ENCODE results near the gene EPS8.
"Not testable (repeated sequence)": the region's sequence is repeated elsewhere in the genome, so short reads cannot be mapped to it uniquely, and the experiment has no call there.

The EPS8 gene

DNA sequence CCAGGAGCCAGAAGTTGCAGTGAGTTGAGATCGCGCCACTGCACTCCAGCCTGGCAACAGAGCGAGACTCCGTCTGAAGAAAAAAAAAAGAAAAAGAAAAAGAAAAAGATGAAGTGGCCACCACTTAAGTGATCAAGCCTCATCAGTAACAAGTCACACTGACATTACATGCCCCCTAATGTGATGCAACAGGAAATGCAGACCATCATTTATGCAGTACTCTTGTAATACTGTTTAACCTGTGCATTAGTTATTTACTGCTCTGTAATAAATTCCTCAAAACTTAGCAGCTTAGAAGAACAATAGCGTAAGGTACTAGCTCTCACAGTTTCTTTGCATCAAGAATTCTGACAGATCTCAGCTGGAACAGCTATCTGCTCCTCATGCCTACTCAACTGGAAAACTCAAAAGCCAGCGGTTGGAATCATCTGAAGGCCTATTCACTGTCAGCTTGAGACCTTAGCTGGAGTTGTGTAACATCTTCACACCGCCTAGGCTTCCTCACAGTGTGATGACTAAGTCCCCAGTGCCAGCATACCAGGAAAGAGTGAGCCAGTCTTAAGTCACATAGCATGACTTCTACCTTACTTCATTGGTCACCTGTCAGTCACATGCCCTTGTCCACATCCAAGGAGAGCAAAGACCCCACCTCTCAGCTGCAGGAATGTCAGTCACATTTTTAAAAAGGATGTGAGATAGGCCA lies 31.5 kb downstream of the EPS8 start:
- Mint-ChIP-seq H3K27ac (no peak overlapping the region), H3K4me1 (ENCODE audit: low read depth) (peaks cover 8% of the 10 kb centered on the region), H3K27me3 (ENCODE audit: low read depth) (peaks cover 10% of the 10 kb centered on the region), H3K9me3 (no peaks in the 10 kb centered on the region), H3K36me3 (ENCODE audit: low read depth) (no peaks in the 10 kb centered on the region), H3K4me3 (no peak overlapping the region)
- DNase-seq (ENCODE audit: low spot score), result no peak

DNA sequence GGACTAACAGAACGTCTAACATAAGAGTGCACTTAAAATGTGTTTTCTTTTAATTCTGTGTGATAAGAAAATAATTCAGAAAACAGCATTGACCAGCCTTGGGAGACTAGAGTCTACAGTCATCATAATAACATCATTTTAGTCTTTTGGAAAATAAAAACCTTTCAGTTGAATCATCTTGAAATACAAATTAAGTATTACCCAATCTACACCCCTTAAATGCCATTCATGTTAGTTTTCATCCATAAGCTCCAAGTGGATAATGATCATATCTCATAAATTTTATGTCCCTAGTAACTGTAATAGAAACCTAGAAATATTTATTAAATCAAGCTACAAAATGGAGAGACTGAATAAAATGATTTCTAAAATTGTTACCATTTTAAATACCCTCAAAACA lies 32.4 kb downstream of the EPS8 start:
- Mint-ChIP-seq H3K9me3 (no peaks in the 10 kb centered on the region), H3K4me3 (no peak overlapping the region), H3K27ac (no peak overlapping the region), H3K4me1 (ENCODE audit: low read depth) (peaks cover 8% of the 10 kb centered on the region), H3K36me3 (ENCODE audit: low read depth) (no peaks in the 10 kb centered on the region), H3K27me3 (ENCODE audit: low read depth) (peaks cover 10% of the 10 kb centered on the region)
- DNase-seq (ENCODE audit: low spot score), result no peak

GRCh38 chr12:15754233-15754632 lies 35.0 kb downstream of the EPS8 start:
- Mint-ChIP-seq H3K36me3 (ENCODE audit: low read depth) (no peaks in the 10 kb centered on the region), H3K9me3 (no peaks in the 10 kb centered on the region), H3K27me3 (ENCODE audit: low read depth) (peaks cover 4% of the 10 kb centered on the region), H3K27ac (no peak overlapping the region), H3K4me1 (ENCODE audit: low read depth) (peaks cover 4% of the 10 kb centered on the region), H3K4me3 (no peak overlapping the region)
- no peak for DNase-seq (ENCODE audit: low spot score)

DNA sequence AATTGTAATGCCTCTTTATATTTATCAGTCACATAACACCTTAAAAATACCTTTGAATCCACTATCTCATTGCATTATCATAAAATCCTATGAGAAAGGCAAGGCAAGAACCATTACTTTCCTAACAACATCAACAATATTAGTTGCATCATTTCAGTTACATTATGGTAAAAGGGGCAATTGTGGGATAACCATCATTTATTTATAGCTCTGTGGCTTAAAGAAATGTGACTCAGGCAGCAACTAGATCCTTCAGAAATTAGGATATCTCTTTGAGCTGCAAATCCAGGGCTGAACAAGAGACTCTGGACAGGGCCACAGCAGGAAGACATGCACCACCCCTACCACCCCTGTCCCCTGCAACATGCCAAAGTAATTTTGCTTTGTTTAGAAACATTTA lies 36.4 kb downstream of the EPS8 start:
- no peaks in the 10 kb centered on the region for H3K36me3 Mint-ChIP-seq (ENCODE audit: low read depth)
- H3K9me3 Mint-ChIP-seq, result no peaks in the 10 kb centered on the region
- no peaks in the 10 kb centered on the region for H3K4me1 Mint-ChIP-seq (ENCODE audit: low read depth)
- peaks cover 4% of the 10 kb centered on the region for H3K27me3 Mint-ChIP-seq (ENCODE audit: low read depth)
- H3K27ac Mint-ChIP-seq, result no peak overlapping the region
- H3K4me3 Mint-ChIP-seq, result no peak overlapping the region
- no peak for DNase-seq (ENCODE audit: low spot score)

GRCh38 chr12:15751741-15752140 lies 37.4 kb downstream of the EPS8 start:
- no peaks in the 10 kb centered on the region for H3K9me3 Mint-ChIP-seq
- H3K4me1 Mint-ChIP-seq (ENCODE audit: low read depth), result no peaks in the 10 kb centered on the region
- DNase-seq (ENCODE audit: low spot score), result no peak
- H3K36me3 Mint-ChIP-seq (ENCODE audit: low read depth), result no peaks in the 10 kb centered on the region
- H3K27me3 Mint-ChIP-seq (ENCODE audit: low read depth), result peaks cover 4% of the 10 kb centered on the region
- no peak overlapping the region for H3K27ac Mint-ChIP-seq
- no peak overlapping the region for H3K4me3 Mint-ChIP-seq

DNA sequence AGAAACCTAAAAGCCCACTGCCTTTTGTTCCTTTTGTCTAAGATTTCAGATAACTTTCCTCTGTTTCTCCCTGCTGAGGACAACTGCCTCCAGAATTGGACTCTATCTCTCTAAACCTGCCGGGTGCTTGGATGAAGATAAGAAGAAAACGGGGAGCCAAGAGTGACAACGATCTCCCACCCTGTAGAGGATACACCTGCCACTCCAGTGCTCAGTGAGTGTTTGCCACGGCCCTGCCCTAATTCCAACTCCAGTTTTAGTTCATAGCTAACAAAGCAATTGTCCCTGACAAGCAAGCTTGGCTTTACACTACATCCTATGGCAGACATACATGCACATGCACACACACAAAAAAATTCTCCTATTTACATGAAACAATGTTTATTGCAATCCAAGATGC lies 39.3 kb downstream of the EPS8 start:
- H3K9me3 Mint-ChIP-seq, result no peaks in the 10 kb centered on the region
- H3K36me3 Mint-ChIP-seq (ENCODE audit: low read depth), result no peaks in the 10 kb centered on the region
- no peak overlapping the region for H3K27ac Mint-ChIP-seq
- H3K4me1 Mint-ChIP-seq (ENCODE audit: low read depth), result no peaks in the 10 kb centered on the region
- no peak overlapping the region for H3K4me3 Mint-ChIP-seq
- no peak for DNase-seq (ENCODE audit: low spot score)
- H3K27me3 Mint-ChIP-seq (ENCODE audit: low read depth), result peaks cover 2% of the 10 kb centered on the region

DNA sequence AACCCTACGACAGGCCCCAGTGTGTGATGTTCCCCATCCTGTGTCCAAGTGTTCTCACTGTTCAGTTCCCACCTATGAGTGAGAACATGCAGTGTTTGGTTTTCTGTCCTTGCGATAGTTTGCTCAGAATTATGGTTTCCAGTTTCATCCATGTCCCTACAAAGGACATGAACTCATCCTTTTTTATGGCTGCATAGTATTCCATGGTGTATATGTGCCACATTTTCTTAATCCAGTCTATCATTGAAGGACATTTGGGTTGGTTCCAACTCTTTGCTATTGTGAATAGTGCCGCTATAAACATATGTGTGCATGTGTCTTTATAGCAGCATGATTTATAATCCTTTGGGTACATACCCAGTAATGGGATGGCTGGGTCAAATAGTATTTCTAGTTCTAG lies 47.3 kb downstream of the EPS8 start:
- H3K9me3 Mint-ChIP-seq; H3K36me3 Mint-ChIP-seq (ENCODE audit: low read depth); H3K27ac Mint-ChIP-seq; H3K27me3 Mint-ChIP-seq (ENCODE audit: low read depth); DNase-seq (ENCODE audit: low spot score); H3K4me3 Mint-ChIP-seq; H3K4me1 Mint-ChIP-seq (ENCODE audit: low read depth): not testable (repeated sequence)

DNA sequence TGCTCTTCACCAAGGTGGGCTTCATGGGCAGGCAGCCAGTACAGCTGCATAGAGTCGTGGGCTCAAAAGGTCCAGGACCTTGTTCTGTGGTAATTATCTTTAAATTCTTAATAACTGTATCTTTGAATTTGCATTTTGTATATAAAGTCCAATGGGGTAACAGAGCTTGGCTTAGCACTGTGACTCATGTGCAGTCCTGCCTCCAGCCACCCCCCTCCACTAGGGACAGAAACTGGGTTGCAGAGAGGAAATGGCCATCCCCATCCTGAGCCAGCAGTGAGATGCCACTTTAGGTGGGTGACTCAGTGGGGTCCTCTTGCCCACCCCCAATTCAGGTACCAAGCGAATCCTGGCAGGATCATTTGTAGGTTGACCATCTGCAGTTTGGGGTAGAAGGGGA lies 48.1 kb downstream of the EPS8 start:
- Mint-ChIP-seq H3K4me3 (no peak overlapping the region), H3K36me3 (ENCODE audit: low read depth) (no peaks in the 10 kb centered on the region), H3K4me1 (ENCODE audit: low read depth) (no peaks in the 10 kb centered on the region), H3K27me3 (ENCODE audit: low read depth) (peaks cover 5% of the 10 kb centered on the region), H3K9me3 (peaks cover 8% of the 10 kb centered on the region), H3K27ac (no peak overlapping the region)
- no peak for DNase-seq (ENCODE audit: low spot score)

DNA sequence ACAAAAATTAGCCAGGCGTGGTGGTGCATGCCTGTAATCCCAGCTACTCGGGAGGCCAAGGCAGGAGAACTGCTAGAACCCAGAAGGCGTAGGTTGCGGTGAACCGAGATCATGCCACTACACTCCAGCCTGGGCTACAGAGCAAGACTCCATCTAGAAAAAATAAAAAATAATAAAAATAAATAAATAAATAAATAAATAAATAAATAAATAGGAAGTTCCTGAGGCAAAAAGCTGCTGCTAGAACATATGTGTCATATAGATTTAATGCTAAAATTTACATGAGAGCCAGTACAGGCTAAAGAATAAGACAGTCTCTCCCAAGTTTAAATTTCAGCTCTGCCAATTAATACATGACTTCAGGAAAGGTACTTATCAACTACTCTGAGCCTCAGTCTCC lies 48.8 kb downstream of the EPS8 start:
- DNase-seq (ENCODE audit: low spot score); H3K27ac Mint-ChIP-seq; H3K4me1 Mint-ChIP-seq (ENCODE audit: low read depth); H3K27me3 Mint-ChIP-seq (ENCODE audit: low read depth); H3K9me3 Mint-ChIP-seq; H3K36me3 Mint-ChIP-seq (ENCODE audit: low read depth); H3K4me3 Mint-ChIP-seq: not testable (repeated sequence)

GRCh38 chr12:15738438-15739015 lies 50.7 kb downstream of the EPS8 start:
- no peak for DNase-seq (ENCODE audit: low spot score)
- H3K27ac Mint-ChIP-seq, result no peak overlapping the region
- H3K4me1 Mint-ChIP-seq (ENCODE audit: low read depth), result no peaks in the 10 kb centered on the region
- H3K4me3 Mint-ChIP-seq, result no peak overlapping the region
- peaks cover 5% of the 10 kb centered on the region for H3K27me3 Mint-ChIP-seq (ENCODE audit: low read depth)
- peaks cover 8% of the 10 kb centered on the region for H3K9me3 Mint-ChIP-seq
- H3K36me3 Mint-ChIP-seq (ENCODE audit: low read depth), result no peaks in the 10 kb centered on the region

DNA sequence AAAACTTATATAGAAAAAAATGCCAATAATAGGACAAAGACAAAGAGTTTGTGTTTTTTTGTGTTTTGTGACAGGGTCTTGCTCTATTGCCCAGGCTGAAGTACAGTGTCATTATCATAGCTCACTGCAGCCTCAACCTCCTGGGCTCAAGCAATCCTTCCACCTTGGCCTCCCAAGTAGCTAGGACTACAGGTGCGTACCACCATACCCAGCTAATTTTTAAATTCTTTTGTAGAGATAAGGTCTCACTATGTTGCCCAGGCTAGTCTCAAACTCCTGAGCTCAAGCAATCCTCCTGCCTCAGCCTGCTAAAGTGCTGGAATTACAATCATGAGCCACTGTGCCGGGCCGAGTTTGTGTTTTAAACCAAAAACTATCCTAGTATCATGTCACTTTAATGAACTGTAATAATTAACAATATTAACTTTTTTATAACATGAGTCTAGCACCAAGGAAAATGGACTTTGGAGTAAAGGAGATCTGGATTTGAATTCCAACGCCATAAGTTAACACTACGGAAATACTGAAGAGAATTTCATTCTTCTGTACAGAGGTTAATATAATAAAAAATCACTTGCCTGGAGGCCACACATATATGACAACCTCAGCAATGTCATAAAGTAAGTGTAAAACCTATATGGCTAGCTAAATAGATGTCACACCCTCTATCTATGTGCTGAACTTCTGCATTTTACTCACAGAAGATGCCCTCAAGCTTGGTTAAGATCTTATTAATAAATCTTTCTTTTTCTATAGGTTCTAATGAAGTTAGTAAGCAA lies 53.2 kb downstream of the EPS8 start:
- no peak overlapping the region for H3K27ac Mint-ChIP-seq
- DNase-seq (ENCODE audit: low spot score), result no peak
- H3K27me3 Mint-ChIP-seq (ENCODE audit: low read depth), result peaks cover 5% of the 10 kb centered on the region
- no peaks in the 10 kb centered on the region for H3K4me1 Mint-ChIP-seq (ENCODE audit: low read depth)
- no peaks in the 10 kb centered on the region for H3K36me3 Mint-ChIP-seq (ENCODE audit: low read depth)
- no peaks in the 10 kb centered on the region for H3K9me3 Mint-ChIP-seq
- no peak overlapping the region for H3K4me3 Mint-ChIP-seq

DNA sequence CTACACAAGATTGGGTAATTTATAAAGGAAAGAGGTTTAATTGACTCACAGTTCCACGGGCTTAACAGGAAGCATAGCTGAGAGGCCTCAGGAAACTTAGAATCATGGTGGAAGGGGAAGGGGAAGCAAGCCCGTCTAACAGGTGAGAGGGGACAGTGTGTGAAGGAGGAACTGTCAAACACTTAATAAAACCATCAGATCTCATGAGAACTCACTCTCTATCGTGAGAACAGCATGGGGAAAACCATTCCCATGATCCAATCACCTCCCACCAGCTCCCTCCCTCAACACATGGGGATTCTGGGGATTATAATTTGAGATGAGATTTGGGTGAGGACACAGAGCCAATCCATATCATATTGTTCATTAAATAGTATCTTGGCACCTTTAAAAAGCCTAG lies 56.1 kb downstream of the EPS8 start:
- Mint-ChIP-seq H3K4me3 (no peak overlapping the region), H3K27ac (no peak overlapping the region)

GRCh38 chr12:15732341-15733061 lies 56.7 kb downstream of the EPS8 start:
- no peak overlapping the region for H3K27ac Mint-ChIP-seq
- no peaks in the 10 kb centered on the region for H3K4me1 Mint-ChIP-seq (ENCODE audit: low read depth)
- H3K36me3 Mint-ChIP-seq (ENCODE audit: low read depth), result no peaks in the 10 kb centered on the region
- H3K4me3 Mint-ChIP-seq, result no peak overlapping the region
- H3K9me3 Mint-ChIP-seq, result no peaks in the 10 kb centered on the region
- no peak for DNase-seq (ENCODE audit: low spot score)
- H3K27me3 Mint-ChIP-seq (ENCODE audit: low read depth), result peaks cover 8% of the 10 kb centered on the region

More for the DNA sequence above, 56.1 kb downstream of the EPS8 start:
- Mint-ChIP-seq H3K4me1 (ENCODE audit: low read depth) (no peaks in the 10 kb centered on the region), H3K27me3 (ENCODE audit: low read depth) (peaks cover 9% of the 10 kb centered on the region), H3K36me3 (ENCODE audit: low read depth) (no peaks in the 10 kb centered on the region), H3K9me3 (no peaks in the 10 kb centered on the region)
- no peak for DNase-seq (ENCODE audit: low spot score)

- H3K27ac Mint-ChIP-seq, result no peak overlapping the region
Measured at GRCh38 chr12:15731940-15732339, 57.2 kb downstream of the EPS8 start.

More at GRCh38 chr12:15731940-15732339, 57.2 kb downstream of the EPS8 start:
- Mint-ChIP-seq H3K4me3 (no peak overlapping the region), H3K27me3 (ENCODE audit: low read depth) (peaks cover 4% of the 10 kb centered on the region), H3K36me3 (ENCODE audit: low read depth) (no peaks in the 10 kb centered on the region), H3K9me3 (no peaks in the 10 kb centered on the region), H3K4me1 (ENCODE audit: low read depth) (no peaks in the 10 kb centered on the region)
- DNase-seq (ENCODE audit: low spot score), result no peak

Data from T-helper 2 cell treated with Interferon-gamma antibody and Interleukin-4, amounts not matched to agents 5 μg/mL and 100 μg/mL, for 36 hours (primary cell).